Stimulated activated CD8-positive, alpha-beta memory T cell treated with anti-CD3 and anti-CD28 coated beads, Interleukin-4, amount 100 ng/mL, for 24 hours (primary cell): Measurements from ENCODE around the gene ANKFN1.

Source experiments
- DNase-seq: peaks from one replicate; pipeline ENCODE4 v3.0.0-alpha.2; 2020; ENCODE audit warnings: low read depth

Gene ANKFN1

GRCh38 chr17:56506349-56506748 is 353.1 kb downstream of the ANKFN1 start:
- no peak for DNase-seq

- no peak for DNase-seq
These were observed 357.5 kb downstream of the ANKFN1 start for GRCh38 chr17:56510554-56511342.

GRCh38 chr17:56514264-56514663 is 361.0 kb downstream of the ANKFN1 start:
- DNase-seq: no peak

GRCh38 chr17:56514899-56515298 is 361.6 kb downstream of the ANKFN1 start:
- no peak for DNase-seq

GRCh38 chr17:56521414-56522141 is 368.3 kb downstream of the ANKFN1 start:
- DNase-seq: no peak

- no peak for DNase-seq
These were observed 369.8 kb downstream of the ANKFN1 start for GRCh38 chr17:56523042-56523441.

GRCh38 chr17:56528696-56529095 is 375.4 kb downstream of the ANKFN1 start:
- DNase-seq: no peak

GRCh38 chr17:56532926-56533325 is 379.7 kb downstream of the ANKFN1 start:
- DNase-seq: no peak

- no peak for DNase-seq
These were observed 383.5 kb downstream of the ANKFN1 start for GRCh38 chr17:56536766-56537165.

GRCh38 chr17:56540836-56541235 is 387.6 kb downstream of the ANKFN1 start:
- DNase-seq: no peak

GRCh38 chr17:56543280-56543679 is 390.0 kb downstream of the ANKFN1 start:
- no peak for DNase-seq

- DNase-seq: no peak
These were observed 391.8 kb downstream of the ANKFN1 start for GRCh38 chr17:56545106-56545505.

- DNase-seq: no peak
These were observed 392.7 kb downstream of the ANKFN1 start for GRCh38 chr17:56545930-56546329.

- no peak for DNase-seq
These were observed 395.4 kb downstream of the ANKFN1 start for GRCh38 chr17:56548661-56549060.

- DNase-seq: no peak
These were observed 396.2 kb downstream of the ANKFN1 start for GRCh38 chr17:56549501-56549900.

- DNase-seq: no peak
These were observed 404.4 kb downstream of the ANKFN1 start for GRCh38 chr17:56557682-56558081.

GRCh38 chr17:56558088-56558487 is 404.8 kb downstream of the ANKFN1 start:
- no peak for DNase-seq
